Measurements from ENCODE around the gene CDC42SE2.
"Not testable (repeated sequence)": the region's sequence is repeated elsewhere in the genome, so short reads cannot be mapped to it uniquely, and the experiment has no call there.

CDC42SE2 gene

GRCh38 chr5:131265311-131265803, 1.5 kb downstream of the CDC42SE2 start:
- Histone ChIP-seq H3K79me2 (ENCODE audit: low read length) (peaks cover 92% of the 10 kb centered on the region), H3K4me2 (ENCODE audit: low read length) (peak overlapping the region; percentile 72), H3K27me3 (ENCODE audit: low read depth, low read length) (no peaks in the 10 kb centered on the region), H3K27ac (ENCODE audit: low read length) (peak overlapping the region; percentile 87), H3K9me3 (ENCODE audit: insufficient read depth, low read length) (no peaks in the 10 kb centered on the region), H3K9ac (ENCODE audit: low read length) (peak overlapping the region; percentile 97), H3K4me3 (ENCODE audit: low read length) (peak overlapping the region; percentile 94), H4K20me1 (ENCODE audit: insufficient read depth, low read length) (peaks cover 24% of the 10 kb centered on the region), H3K4me1 (ENCODE audit: low read length) (peaks cover 44% of the 10 kb centered on the region), H2AFZ (ENCODE audit: low read depth, low read length) (no peak overlapping the region), H3K36me3 (replicated peaks; ENCODE audit: low read depth, low read length) (peaks cover 10% of the 10 kb centered on the region)
- TF ChIP-seq EZH2phosphoT487 (IDR thresholded peaks at IDR 0.05; ENCODE audit: low read depth) = no peak
- TF ChIP-seq CTCF (IDR thresholded peaks at IDR 0.05; ENCODE audit: low read depth, low read length) = no peak; the same call in 1 of the 2 replicates

- H4K20me1 ChIP-seq (ENCODE audit: insufficient read depth, low read length) = peaks cover 36% of the 10 kb centered on the region
- H3K79me2 ChIP-seq (ENCODE audit: low read length) = peaks cover 95% of the 10 kb centered on the region
- no peaks in the 10 kb centered on the region for H3K27me3 ChIP-seq (ENCODE audit: low read depth, low read length)
- peaks cover 53% of the 10 kb centered on the region for H3K4me1 ChIP-seq (ENCODE audit: low read length)
- H3K36me3 ChIP-seq (replicated peaks; ENCODE audit: low read depth, low read length) = peaks cover 11% of the 10 kb centered on the region
- H2AFZ ChIP-seq (ENCODE audit: low read depth, low read length) = no peak overlapping the region
- no peak for TF ChIP-seq EZH2phosphoT487 (IDR thresholded peaks at IDR 0.05; ENCODE audit: low read depth)
- no peak for TF ChIP-seq CTCF (IDR thresholded peaks at IDR 0.05; ENCODE audit: low read depth, low read length)
- no peaks in the 10 kb centered on the region for H3K9me3 ChIP-seq (ENCODE audit: insufficient read depth, low read length)
- peak overlapping the region; percentile 87 for H3K27ac ChIP-seq (ENCODE audit: low read length)
- H3K4me3 ChIP-seq (ENCODE audit: low read length) = peak overlapping the region; percentile 94
- H3K4me2 ChIP-seq (ENCODE audit: low read length) = peak overlapping the region; percentile 72
- peak overlapping the region; percentile 97 for H3K9ac ChIP-seq (ENCODE audit: low read length)
Observed at GRCh38 chr5:131266370-131267060, 2.7 kb downstream of the CDC42SE2 start.

GRCh38 chr5:131268758-131269370, 5.0 kb downstream of the CDC42SE2 start:
- TF ChIP-seq CTCF (IDR thresholded peaks at IDR 0.05; ENCODE audit: low read depth, low read length) (no peak), EZH2phosphoT487 (IDR thresholded peaks at IDR 0.05; ENCODE audit: low read depth) (no peak)
- peak overlapping the region; percentile 94 for H3K4me2 ChIP-seq (ENCODE audit: low read length)
- H3K27ac ChIP-seq (ENCODE audit: low read length) = peak overlapping the region; percentile 94
- H3K27me3 ChIP-seq (ENCODE audit: low read depth, low read length) = no peaks in the 10 kb centered on the region
- H4K20me1 ChIP-seq (ENCODE audit: insufficient read depth, low read length) = peaks cover 52% of the 10 kb centered on the region
- peaks cover 100% of the 10 kb centered on the region for H3K79me2 ChIP-seq (ENCODE audit: low read length)
- peaks cover 61% of the 10 kb centered on the region for H3K4me1 ChIP-seq (ENCODE audit: low read length)
- no peak overlapping the region for H3K9ac ChIP-seq (ENCODE audit: low read length)
- H3K36me3 ChIP-seq (replicated peaks; ENCODE audit: low read depth, low read length) = peaks cover 14% of the 10 kb centered on the region
- H2AFZ ChIP-seq (ENCODE audit: low read depth, low read length) = no peak overlapping the region
- H3K9me3 ChIP-seq (ENCODE audit: insufficient read depth, low read length) = no peaks in the 10 kb centered on the region
- peak overlapping the region; percentile 67 for H3K4me3 ChIP-seq (ENCODE audit: low read length)

- Histone ChIP-seq H3K27ac (ENCODE audit: low read length) (peak overlapping the region; percentile 94), H3K9me3 (ENCODE audit: insufficient read depth, low read length) (no peaks in the 10 kb centered on the region), H3K79me2 (ENCODE audit: low read length) (peaks cover 100% of the 10 kb centered on the region), H3K4me2 (ENCODE audit: low read length) (peak overlapping the region; percentile 94), H3K36me3 (replicated peaks; ENCODE audit: low read depth, low read length) (peaks cover 14% of the 10 kb centered on the region), H2AFZ (ENCODE audit: low read depth, low read length) (no peak overlapping the region), H4K20me1 (ENCODE audit: insufficient read depth, low read length) (peaks cover 71% of the 10 kb centered on the region), H3K4me3 (ENCODE audit: low read length) (peak overlapping the region; percentile 67), H3K27me3 (ENCODE audit: low read depth, low read length) (no peaks in the 10 kb centered on the region), H3K9ac (ENCODE audit: low read length) (peak overlapping the region; percentile 58), H3K4me1 (ENCODE audit: low read length) (peaks cover 80% of the 10 kb centered on the region)
- TF ChIP-seq CTCF (IDR thresholded peaks at IDR 0.05; ENCODE audit: low read depth, low read length) (no peak), EZH2phosphoT487 (IDR thresholded peaks at IDR 0.05; ENCODE audit: low read depth) (no peak)
Observed at GRCh38 chr5:131270809-131271208, 7.0 kb downstream of the CDC42SE2 start.

- H3K27me3 ChIP-seq (ENCODE audit: low read depth, low read length); H2AFZ ChIP-seq (ENCODE audit: low read depth, low read length); H3K9me3 ChIP-seq (ENCODE audit: insufficient read depth, low read length): not testable (repeated sequence)
- Histone ChIP-seq H3K79me2 (ENCODE audit: low read length) (peaks cover 100% of the 10 kb centered on the region), H3K9ac (ENCODE audit: low read length) (peak overlapping the region; percentile 58), H3K36me3 (replicated peaks; ENCODE audit: low read depth, low read length) (peaks cover 15% of the 10 kb centered on the region), H4K20me1 (ENCODE audit: insufficient read depth, low read length) (peaks cover 82% of the 10 kb centered on the region), H3K4me2 (ENCODE audit: low read length) (peak overlapping the region; percentile 94), H3K4me1 (ENCODE audit: low read length) (peaks cover 83% of the 10 kb centered on the region), H3K4me3 (ENCODE audit: low read length) (peak overlapping the region; percentile 67), H3K27ac (ENCODE audit: low read length) (peak overlapping the region; percentile 94)
Observed at GRCh38 chr5:131271888-131272287, 8.0 kb downstream of the CDC42SE2 start.
